Common myeloid progenitor, CD34-positive (primary cell): ENCODE results near the gene NR6A1.

ENCODE experiments used
- CTCF ChIA-PET: fragments of 350-600 bp; sonication (Branson Sonifier 250); formaldehyde crosslinking; loops from one replicate; lab custom pipeline; 2021; ENCODE audit warnings: antibody characterized with exemption; lab: Charles Lee
- POLR2A ChIA-PET: fragments of 350-600 bp; sonication (Branson Sonifier 250); formaldehyde crosslinking; loops from one replicate; lab custom pipeline; 2021; ENCODE audit warnings: antibody characterized with exemption; lab: Charles Lee
- DNase-seq, 3 donors: peaks; one replicate each; pipeline versions ENCODE4 v3.0.0 to v3.0.0-alpha.2; 2013
- H3K27ac ChIP-seq, 2 experiments: 1 replicate in 1 of 2; 2 replicates in 1 of 2; pipeline ENCODE4 v1.7.0; 2013; ENCODE audit warnings: inconsistent platforms in 2 of 2, low read length in 2 of 2, mild to moderate bottlenecking in 2 of 2, low read depth in 1 of 2, moderate library complexity in 1 of 2; ENCODE audit not compliant: severe bottlenecking in 2 of 2, insufficient read depth in 1 of 2, poor library complexity in 1 of 2
- H3K27me3 ChIP-seq, 5 experiments: replicated peaks in 2 of 5; 1 replicate in 3 of 5; 2 replicates in 2 of 5; pipeline versions ENCODE4 v1.6.1 to v1.7.0; 2013; ENCODE audit warnings: low read length in 4 of 5, mild to moderate bottlenecking in 2 of 5, moderate library complexity in 2 of 5, inconsistent platforms in 1 of 5; ENCODE audit not compliant: insufficient read depth in 5 of 5, control insufficient read depth in 4 of 5
- H3K36me3 ChIP-seq, 4 experiments: 1 replicate in 2 of 4; 2 replicates in 2 of 4; pipeline versions ENCODE4 v1.6.1 to v1.7.0; 2013; ENCODE audit warnings: low read length in 3 of 4, control low read depth in 1 of 4, mild to moderate bottlenecking in 1 of 4; ENCODE audit not compliant: control insufficient read depth in 4 of 4, insufficient read depth in 4 of 4
- H3K4me1 ChIP-seq, 4 experiments: 1 replicate in 3 of 4; 2 replicates in 1 of 4; pipeline versions ENCODE4 v1.6.1 to v1.7.1; 2013; ENCODE audit warnings: low read length in 3 of 4, mild to moderate bottlenecking in 3 of 4, control low read depth in 1 of 4, inconsistent platforms in 1 of 4, moderate library complexity in 1 of 4; ENCODE audit not compliant: control insufficient read depth in 4 of 4, insufficient read depth in 4 of 4; ENCODE audit errors: control extremely low read depth in 1 of 4
- H3K4me3 ChIP-seq, 7 experiments: 1 replicate in 4 of 7; 2 replicates in 3 of 7; pipeline versions ENCODE4 v1.5.1 to v1.7.0; 2013; ENCODE audit warnings: mild to moderate bottlenecking in 7 of 7, low read length in 6 of 7, moderate library complexity in 6 of 7, inconsistent platforms in 2 of 7, low read depth in 2 of 7, control low read depth in 1 of 7; ENCODE audit not compliant: insufficient read depth in 4 of 7, control insufficient read depth in 1 of 7; ENCODE audit errors: extremely low read depth in 1 of 7
- H3K9me3 ChIP-seq, 5 experiments: 1 replicate in 4 of 5; 2 replicates in 1 of 5; pipeline versions ENCODE4 v1.6.1 to v1.7.1; 2013; ENCODE audit warnings: low read length in 4 of 5, mild to moderate bottlenecking in 2 of 5, inconsistent platforms in 1 of 5, low read depth in 1 of 5, moderate library complexity in 1 of 5; ENCODE audit not compliant: control insufficient read depth in 4 of 5, insufficient read depth in 2 of 5; ENCODE audit errors: control extremely low read depth in 1 of 5
- WGBS: methylation state at CpG from one replicate; pipeline ENCODE4 v1.1.5; 2013; ENCODE audit not compliant: insufficient coverage; 5-methylcytosine and 5-hydroxymethylcytosine counted together

The NR6A1 gene

DNA sequence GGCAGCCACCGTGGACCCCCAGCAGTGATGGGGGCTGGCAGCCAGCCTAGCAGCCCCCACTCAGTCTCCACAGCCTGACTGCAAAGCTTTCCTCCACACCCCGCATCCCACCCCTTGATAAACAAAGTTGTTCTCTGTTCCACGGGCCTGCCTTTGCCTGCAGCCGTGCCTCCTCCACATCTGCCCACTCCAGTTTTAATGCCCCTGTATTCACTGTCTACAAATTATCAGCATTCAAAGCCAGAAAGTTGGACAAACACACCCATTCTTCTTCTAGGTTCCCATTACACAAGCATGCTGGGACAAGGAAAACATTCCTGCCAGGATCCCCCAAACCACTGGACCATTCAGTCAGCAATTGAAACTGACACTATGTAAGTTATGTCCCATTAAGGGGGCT, 240.9 kb downstream of the NR6A1 start:
- Histone ChIP-seq H3K4me3 (no peak overlapping the region), H3K9me3 (no peaks in the 10 kb centered on the region), H3K27ac (no peak overlapping the region), H3K27me3 (no peaks in the 10 kb centered on the region), H3K4me1 (no peaks in the 10 kb centered on the region), H3K36me3 (peaks cover 2 to 40% (median 26%) of the 10 kb centered on the region in 4 experiments)
- 95% methylated on average over 3 of the region's 4 CpGs for WGBS
- CTCF ChIA-PET = interaction anchor here (1.0 to 1.2 kb wide), 3 partner anchors 21 to 182 kb away, joined by 3 read pairs; no protein-coding TSS in a partner anchor
- POLR2A ChIA-PET = no interaction called here
- DNase-seq = no peak

- H3K27me3 ChIP-seq = no peaks in the 10 kb centered on the region
- no peaks in the 10 kb centered on the region for H3K4me1 ChIP-seq
- peaks cover 4 to 34% (median 24%) of the 10 kb centered on the region in 4 experiments for H3K36me3 ChIP-seq
- no peak overlapping the region for H3K27ac ChIP-seq
- no peak overlapping the region for H3K4me3 ChIP-seq
- DNase-seq = no peak
- POLR2A ChIA-PET = no interaction called here
- CTCF ChIA-PET = interaction anchor here (1.2 to 3.1 kb wide), 3 partner anchors 9 to 14 kb away, joined by 3 to 16 read pairs (median 5); no protein-coding TSS in a partner anchor
- WGBS = 100% methylated on average over 2 of the region's 3 CpGs
- H3K9me3 ChIP-seq = no peaks in the 10 kb centered on the region
These were observed 243.3 kb downstream of the NR6A1 start for GRCh38 chr9:124527781-124528180.

DNA sequence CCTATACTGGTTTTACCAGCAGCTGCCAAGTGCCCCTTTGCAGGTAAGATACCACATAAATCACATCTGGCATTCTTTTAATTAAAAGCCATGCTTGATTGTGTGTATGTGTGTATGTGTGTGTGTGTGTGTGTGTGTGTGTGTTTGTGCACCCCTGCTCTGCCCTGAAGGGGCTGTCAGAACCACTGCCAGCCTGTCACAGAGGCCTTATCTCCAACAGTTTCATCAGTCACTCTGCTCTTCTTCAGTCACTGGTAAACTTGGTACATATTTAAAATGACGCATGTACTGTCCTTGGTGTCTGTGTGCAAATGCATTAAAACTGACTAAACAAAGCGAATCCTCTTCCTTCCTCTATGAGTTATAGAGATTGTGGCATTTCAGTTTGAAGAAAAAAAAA, 244.9 kb downstream of the NR6A1 start:
- ChIA-PET CTCF (interaction anchor here (1.1 to 3.1 kb wide), 4 partner anchors 10 to 106 kb away, joined by 3 to 16 read pairs (median 4); no protein-coding TSS in a partner anchor), POLR2A (no interaction called here)
- H3K27ac ChIP-seq = no peak overlapping the region
- no CpG with 5 or more reads among the region's 2 CpGs for WGBS
- H3K27me3 ChIP-seq = no peaks in the 10 kb centered on the region
- H3K9me3 ChIP-seq = no peaks in the 10 kb centered on the region
- no peak overlapping the region for H3K4me3 ChIP-seq
- H3K4me1 ChIP-seq = no peaks in the 10 kb centered on the region
- no peak for DNase-seq
- H3K36me3 ChIP-seq = peaks cover 4 to 45% (median 27%) of the 10 kb centered on the region in 4 experiments

GRCh38 chr9:124522121-124523098, 248.7 kb downstream of the NR6A1 start:
- CTCF ChIA-PET = interaction anchor here (2.7 kb wide), 1 partner anchor 14 kb away, joined by 29 read pairs; no protein-coding TSS in a partner anchor

GRCh38 chr9:124521142-124521541, 250.0 kb downstream of the NR6A1 start:
- Histone ChIP-seq H3K4me3 (no peak overlapping the region), H3K27me3 (no peaks in the 10 kb centered on the region), H3K4me1 (peaks cover 0 to 6% (median 0%) of the 10 kb centered on the region in 4 experiments), H3K27ac (no peak overlapping the region), H3K9me3 (no peaks in the 10 kb centered on the region), H3K36me3 (peaks cover 4 to 41% (median 25%) of the 10 kb centered on the region in 4 experiments)
- ChIA-PET CTCF (interaction anchor here (0.7 kb wide), 1 partner anchor 18 kb away, joined by 4 read pairs; no protein-coding TSS in a partner anchor), POLR2A (no interaction called here)
- no peak for DNase-seq
- WGBS = 100% methylated on average over 2 of the region's 3 CpGs

More at GRCh38 chr9:124522121-124523098, 248.7 kb downstream of the NR6A1 start:
- Histone ChIP-seq H3K27ac (no peak overlapping the region), H3K27me3 (no peaks in the 10 kb centered on the region), H3K9me3 (no peaks in the 10 kb centered on the region), H3K4me1 (peaks cover 0 to 6% (median 0%) of the 10 kb centered on the region in 4 experiments), H3K36me3 (peaks cover 6 to 51% (median 33%) of the 10 kb centered on the region in 4 experiments), H3K4me3 (no peak overlapping the region)
- POLR2A ChIA-PET = no interaction called here
- DNase-seq = no peak
- WGBS = 85% methylated on average over 3 of the region's 7 CpGs

GRCh38 chr9:124520206-124520596, 250.9 kb downstream of the NR6A1 start:
- no peaks in the 10 kb centered on the region for H3K9me3 ChIP-seq
- 100% methylated on average over 5 of the region's 7 CpGs for WGBS
- ChIA-PET CTCF (interaction anchor here (0.7 to 1.0 kb wide), 2 partner anchors 17 to 19 kb away, joined by 3 to 4 read pairs; no protein-coding TSS in a partner anchor), POLR2A (no interaction called here)
- no peak overlapping the region for H3K4me3 ChIP-seq
- peaks cover 4 to 36% (median 20%) of the 10 kb centered on the region in 4 experiments for H3K36me3 ChIP-seq
- H3K27me3 ChIP-seq = no peaks in the 10 kb centered on the region
- peaks cover 0 to 6% (median 0%) of the 10 kb centered on the region in 4 experiments for H3K4me1 ChIP-seq
- no peak overlapping the region for H3K27ac ChIP-seq
- no peak for DNase-seq
